K562 (cell line): Measurements from ENCODE around the gene HOXB4. TPM values are rescaled to one million over a fixed set of nuclear protein-coding genes. Genes with fewer than 3 reads are reported as not detected.

Source experiments
- ATAC-seq: fragments of 200-7000 bp; cut with Tn5 transposase; 3 replicates; pipeline ENCODE4 v1.9.1; 2020; ENCODE audit warnings: moderate library complexity
- BruUV-seq: library from RNA; stranded (reverse); fragments of 400-500 nt; replicated peaks from 2 replicates; lab custom pipeline; 2021; lab: Mats Ljungman, UMichigan
- CTCF ChIA-PET: fragments of 300-600 bp; formaldehyde crosslinking; extraction: SDS; loops from one replicate; lab custom pipeline; 2021; ENCODE audit warnings: low intra/inter-chr PET ratio; lab: Yijun Ruan, JAX
- POLR2A ChIA-PET: fragments of 300-600, 350-650 bp; sonication (Branson Sonifier 250); formaldehyde crosslinking; extraction: SDS; loops from one replicate; lab custom pipeline; 2021; ENCODE audit warnings: antibody characterized with exemption, inconsistent platforms; lab: Yijun Ruan, JAX
- DNase-seq, 4 experiments: peaks; one replicate each; pipeline versions ENCODE4 v3.0.0 to v3.0.0-alpha.2; 2011 to 2018; ENCODE audit warnings: low spot score in 3 of 4, mixed read lengths in 3 of 4; ENCODE audit errors: extremely low read depth in 1 of 4
- FAIRE-seq: peaks from 2 replicates; lab custom pipeline; 2011; peaks lifted over from hg19 to GRCh38; lab: Jason Lieb, UNC
- H2AFZ ChIP-seq: 2 replicates; pipeline ENCODE4 v1.6.0; 2011; ENCODE audit warnings: low read depth, low read length, control low read depth, inconsistent platforms
- H3K27ac ChIP-seq: fragments of 200-600 bp; 3 replicates; pipeline ENCODE4 v1.8.0; 2011; ENCODE audit warnings: low read depth, mild to moderate bottlenecking, control low read depth, inconsistent platforms, low read length, moderate library complexity, mixed read lengths; ENCODE audit errors: extremely low read depth
- H3K27me3 ChIP-seq, 2 experiments: fragments of 300-600 bp in 1 of 2; 2 replicates in 1 of 2; 3 replicates in 1 of 2; pipeline versions ENCODE4 v1.6.0 to v1.8.0; 2011; ENCODE audit warnings: inconsistent platforms in 2 of 2, low read length in 2 of 2, mild to moderate bottlenecking in 1 of 2, mixed read lengths in 1 of 2, moderate library complexity in 1 of 2; ENCODE audit not compliant: control insufficient read depth in 2 of 2, insufficient read depth in 2 of 2
- H3K36me3 ChIP-seq: fragments of 300-600 bp; 3 replicates; pipeline ENCODE4 v1.8.0; 2011; ENCODE audit warnings: mild to moderate bottlenecking, low read length, inconsistent platforms; ENCODE audit not compliant: control insufficient read depth, insufficient read depth
- H3K4me1 ChIP-seq, 2 experiments: fragments of 200-600 bp in 1 of 2; replicated peaks in 1 of 2; 2 replicates in 1 of 2; 3 replicates in 1 of 2; pipeline versions ENCODE4 v1.5.1 to v1.8.0; 2011; ENCODE audit warnings: inconsistent platforms in 2 of 2, low read length in 2 of 2, mild to moderate bottlenecking in 1 of 2, mixed read lengths in 1 of 2, moderate library complexity in 1 of 2; ENCODE audit not compliant: control insufficient read depth in 2 of 2, insufficient read depth in 2 of 2
- H3K4me2 ChIP-seq: 2 replicates; pipeline ENCODE4 v1.6.1; 2011; ENCODE audit warnings: low read length, control low read depth, inconsistent platforms, mixed read lengths; ENCODE audit not compliant: insufficient read depth
- H3K4me3 ChIP-seq: fragments of 200-600 bp; sonication (generic), shearing (Covaris generic); 2 replicates; pipeline ENCODE4 v1.5.1; 2016; ENCODE audit warnings: control low read depth, inconsistent platforms
- H3K79me2 ChIP-seq: fragments of 200-600 bp; 3 replicates; pipeline ENCODE4 v1.8.0; 2011; ENCODE audit warnings: low read length, inconsistent platforms; ENCODE audit not compliant: control insufficient read depth, insufficient read depth
- H3K9ac ChIP-seq, 2 experiments: 2 replicates each; pipeline versions ENCODE4 v1.6.0 to v1.6.1; 2011; ENCODE audit warnings: low read depth in 2 of 2, low read length in 2 of 2, control low read depth in 1 of 2, inconsistent platforms in 1 of 2, mild to moderate bottlenecking in 1 of 2, mixed read lengths in 1 of 2; ENCODE audit not compliant: insufficient read depth in 1 of 2
- H3K9me1 ChIP-seq: one replicate; pipeline ENCODE4 v1.6.0; 2011; ENCODE audit warnings: inconsistent platforms, mild to moderate bottlenecking, low read length, moderate library complexity; ENCODE audit not compliant: control insufficient read depth, insufficient read depth
- H3K9me3 ChIP-seq: replicated peaks from 2 replicates; pipeline ENCODE4 v1.5.1; 2011; ENCODE audit warnings: low read depth, low read length, inconsistent platforms; ENCODE audit not compliant: control insufficient read depth, insufficient read depth
- H4K20me1 ChIP-seq: replicated peaks from 2 replicates; pipeline ENCODE4 v1.6.1; 2011; ENCODE audit warnings: low read length, inconsistent platforms, mixed read lengths; ENCODE audit not compliant: control insufficient read depth, insufficient read depth
- ARID3A ChIP-seq: IDR thresholded peaks from 2 replicates; pipeline ENCODE4 v1.6.1; 2012; ENCODE audit warnings: low read depth, low read length, improper control_type of control experiment, borderline replicate concordance
- CBFA2T2 ChIP-seq: fragments of 450-650 bp; conservative IDR thresholded peaks from 2 replicates; pipeline ENCODE4 v1.6.1; 2017; ENCODE audit warnings: mild to moderate bottlenecking
- CREB3L1 ChIP-seq: fragments of 450-650 bp; IDR thresholded peaks from 2 replicates; pipeline ENCODE4 v1.6.1; 2014; ENCODE audit warnings: low read depth, mild to moderate bottlenecking, moderate library complexity, borderline replicate concordance
- HDAC3 ChIP-seq: fragments of 450-650 bp; IDR thresholded peaks from 2 replicates; pipeline ENCODE4 v1.6.1; 2018; ENCODE audit warnings: borderline replicate concordance, mild to moderate bottlenecking, moderate library complexity; ENCODE audit not compliant: partially characterized antibody
- HDGF ChIP-seq: fragments of 450-650 bp; IDR thresholded peaks from 2 replicates; pipeline ENCODE4 v1.6.1; 2016
- MCM5 ChIP-seq: fragments of 450-650 bp; IDR thresholded peaks from 2 replicates; pipeline ENCODE4 v1.6.1; 2016; ENCODE audit warnings: low read depth
- RUNX1 ChIP-seq: sonication (generic); IDR thresholded peaks from 2 replicates; pipeline ENCODE4 v1.6.1; 2016; ENCODE audit warnings: antibody characterized with exemption, low read depth
- TSHZ1 ChIP-seq: fragments of 250-450 bp; sonication (Bioruptor Pico); IDR thresholded peaks from 2 replicates; pipeline ENCODE4 v1.4.0; 2020; ENCODE audit warnings: mild to moderate bottlenecking, moderate library complexity
- ZBTB49 ChIP-seq: sonication (generic); formaldehyde crosslinking; IDR thresholded peaks from 2 replicates; pipeline ENCODE4 v1.8.0; 2022; ENCODE audit warnings: missing genetic modification reagents, mild to moderate bottlenecking, borderline replicate concordance
- ZNF134 ChIP-seq: fragments of 250-450 bp; sonication (Bioruptor Pico); conservative IDR thresholded peaks from 2 replicates; pipeline ENCODE4 v1.4.0; 2020
- ZNF586 ChIP-seq: fragments of 450-650 bp; formaldehyde crosslinking; conservative IDR thresholded peaks from 2 replicates; pipeline ENCODE4 v1.4.0; 2020; ENCODE audit warnings: mild to moderate bottlenecking, moderate library complexity
- ZNF589 ChIP-seq: fragments of 200-800 bp; sonication (Bioruptor generic); IDR thresholded peaks from 2 replicates; pipeline ENCODE4 v1.6.1; 2016; ENCODE audit warnings: low read depth, missing genetic modification characterization, missing compliant biosample characterization
- WGBS: fragments of 100-300 bp; shearing (Covaris generic); methylation state at CpG from one replicate; pipeline ENCODE4 v1.1.6; 2016; ENCODE audit warnings: low coverage, mixed read lengths; ENCODE audit not compliant: insufficient coverage; ENCODE audit errors: missing lambda C conversion rate; 5-methylcytosine and 5-hydroxymethylcytosine counted together
- in situ Hi-C: fragments of 300-500 bp; cut with MboI; formaldehyde crosslinking; loops from 4 replicates; pipeline ENCODE4 v1.15.0; 2018; ENCODE audit warnings: inconsistent platforms, mixed read lengths
- intact Hi-C: fragments of 100-400 bp; cut with micrococcal nuclease; formaldehyde crosslinking; loops from 2 replicates; pipeline ENCODE4 v1.14.2; 2022
- polyA plus RNA-seq, 8 experiments: library from polyadenylated mRNA; depleted of rRNA in 4 of 8; stranded (reverse) in 5 of 8; unstranded in 3 of 8; fragments of >200 nt; fragmentation: Nextera tagmentation in 2 of 8; fragmentation: Illumina TruSeq in 1 of 8; extraction: Ambion mirVana in 2 of 8; extraction: Trizol in 1 of 8; gene quantifications; 2 replicates each; pipeline versions ENCODE4 v1.2.1 to v1.2.3, GENCODE V29; 2011 to 2014; ENCODE audit warnings: inconsistent platforms in 1 of 8, missing spikeins in 1 of 8
- total RNA-seq, 7 experiments: library from RNA; depleted of rRNA in 6 of 7; stranded (reverse); fragments of >200 nt in 6 of 7; fragmentation: Illumina TruSeq in 2 of 7; extraction: Trizol in 2 of 7; gene quantifications; 2 replicates each; pipeline versions ENCODE4 v1.2.1 to v1.2.3, GENCODE V29; 2011 to 2021; ENCODE audit warnings: low replicate concordance in 1 of 7

The HOXB4 gene
- total and polyA plus RNA-seq, 9 of the 15 experiments (the other 6 are each of a cell fraction or from before 2014, with no cell fraction given): 1.6 to 34.9 (median 14.9) TPM

- Histone ChIP-seq H3K9me1 (no peaks in the 10 kb centered on the region), H4K20me1 (no peaks in the 10 kb centered on the region), H3K9me3 (no peaks in the 10 kb centered on the region), H3K4me3 (no peak overlapping the region), H3K79me2 (no peaks in the 10 kb centered on the region), H3K27me3 (no peaks in the 10 kb centered on the region), H3K4me2 (no peak overlapping the region), H3K4me1 (peaks cover 9 to 31% of the 10 kb centered on the region in 2 experiments; a peak in 3 of 5 replicates), H2AFZ (no peak overlapping the region), H3K27ac (no peak overlapping the region), H3K36me3 (no peaks in the 10 kb centered on the region; the same call in 2 of the 3 replicates), H3K9ac (no peak overlapping the region)
- no peak for DNase-seq
- BruUV-seq: no TSS peak
- ATAC-seq: no peak
- ChIA-PET POLR2A (interaction anchor here (0.8 to 3.7 kb wide), 3 partner anchors 8 to 298 kb away, joined by 3 to 12 read pairs (median 3); no protein-coding TSS in a partner anchor), CTCF (interaction anchor here (0.7 kb wide), 1 partner anchor 579 kb away, joined by 3 read pairs; no protein-coding TSS in a partner anchor)
- in situ Hi-C loops: loop anchor here (5.0 kb wide), 1 partner anchor 254 kb away; no protein-coding TSS in a partner anchor
- WGBS: 87% methylated on average over 10 of the region's 10 CpGs
- FAIRE-seq: no peak
- intact Hi-C loops: no loop called here
- TF ChIP-seq HDGF (no peak), ARID3A (no peak), CBFA2T2 (no peak), ZBTB49 (CRISPR knock-in tag) (no peak), RUNX1 (no peak), MCM5 (no peak), ZNF586 (no peak), CREB3L1 (no peak), TSHZ1 (CRISPR knock-in tag) (no peak), ZNF589 (CRISPR knock-in tag) (no peak), HDAC3 (no peak), ZNF134 (CRISPR knock-in tag) (no peak)
Measured at GRCh38 chr17:48591255-48592056, 13.3 kb upstream of the HOXB4 start.
